HG03565 (cell line): ENCODE results near the gene BCL2L1.
"Not testable (repeated sequence)": the region's sequence is repeated elsewhere in the genome, so short reads cannot be mapped to it uniquely, and the experiment has no call there.

Experiments used
- ATAC-seq: cut with Tn5 transposase; IDR thresholded peaks from one replicate; pipeline ENCODE4 v1.9.1; 2021; ENCODE audit warnings: mild to moderate bottlenecking, moderate library complexity; ENCODE audit not compliant: unreplicated experiment

The BCL2L1 gene

GRCh38 chr20:31661625-31662371 lies 60.9 kb downstream of the BCL2L1 start:
- ATAC-seq = peak; percentile 64

- no peak for ATAC-seq
Measured at GRCh38 chr20:31654534-31654933, 68.1 kb downstream of the BCL2L1 start.

GRCh38 chr20:31653561-31653960 lies 69.1 kb downstream of the BCL2L1 start:
- no peak for ATAC-seq

- ATAC-seq = no peak
Measured at GRCh38 chr20:31652917-31653396, 69.7 kb downstream of the BCL2L1 start.

GRCh38 chr20:31648104-31648503 lies 74.6 kb downstream of the BCL2L1 start:
- ATAC-seq = not testable (repeated sequence)

GRCh38 chr20:31644701-31645100 lies 78.0 kb downstream of the BCL2L1 start:
- no peak for ATAC-seq

- no peak for ATAC-seq
Measured at GRCh38 chr20:31643522-31643921, 79.1 kb downstream of the BCL2L1 start.

GRCh38 chr20:31642837-31643236 lies 79.8 kb downstream of the BCL2L1 start:
- ATAC-seq = no peak

GRCh38 chr20:31641391-31641790 lies 81.3 kb downstream of the BCL2L1 start:
- no peak for ATAC-seq

GRCh38 chr20:31640259-31640658 lies 82.4 kb downstream of the BCL2L1 start:
- ATAC-seq = no peak

- ATAC-seq = no peak
Measured at GRCh38 chr20:31638816-31639215, 83.9 kb downstream of the BCL2L1 start.

GRCh38 chr20:31638317-31638716 lies 84.4 kb downstream of the BCL2L1 start:
- ATAC-seq = no peak

- ATAC-seq = no peak
Measured at GRCh38 chr20:31637660-31638059, 85.0 kb downstream of the BCL2L1 start, which contains the start of gene COX4I2. Gene COX4I2, plus strand, starts transcription at chr20:31637912. Its CDS starts 1,106 bp downstream, at chr20:31639018.

- ATAC-seq = no peak
Measured at GRCh38 chr20:31633339-31633914, 89.2 kb downstream of the BCL2L1 start.

- no peak for ATAC-seq
Measured at GRCh38 chr20:31632548-31633338, 89.9 kb downstream of the BCL2L1 start.

- no peak for ATAC-seq
Measured at GRCh38 chr20:31630187-31630790, 92.4 kb downstream of the BCL2L1 start.

- ATAC-seq = not testable (repeated sequence)
Measured at GRCh38 chr20:31628057-31628456, 94.6 kb downstream of the BCL2L1 start.

- ATAC-seq = not testable (repeated sequence)
Measured at GRCh38 chr20:31626534-31626933, 96.1 kb downstream of the BCL2L1 start.

- not testable (repeated sequence) for ATAC-seq
Measured at GRCh38 chr20:31623123-31623505, 99.6 kb downstream of the BCL2L1 start.

GRCh38 chr20:31620246-31620645 lies 102.4 kb downstream of the BCL2L1 start:
- no peak for ATAC-seq
